Neuronal stem cell (in vitro differentiated cells): ENCODE measurements around the gene LPIN1.
"Not testable (repeated sequence)": the region's sequence is repeated elsewhere in the genome, so short reads cannot be mapped to it uniquely, and the experiment has no call there.

Source experiments
- DNase-seq: peaks from one replicate; pipeline ENCODE4 v3.0.0-alpha.2; 2013; ENCODE audit warnings: low spot score
- H2AFZ ChIP-seq: one replicate; pipeline ENCODE4 v1.6.1; 2013; ENCODE audit warnings: mild to moderate bottlenecking, low read length, inconsistent platforms
- H2AK5ac ChIP-seq: 2 replicates; pipeline ENCODE4 v1.6.1; 2013; ENCODE audit warnings: low read depth, mild to moderate bottlenecking, inconsistent platforms, low read length, moderate library complexity, mixed read lengths
- H2BK120ac ChIP-seq: 2 replicates; pipeline ENCODE4 v1.6.1; 2013; ENCODE audit warnings: low read depth, mild to moderate bottlenecking, inconsistent platforms, low read length, moderate library complexity, mixed read lengths
- H2BK12ac ChIP-seq: one replicate; pipeline ENCODE4 v1.6.1; 2013; ENCODE audit warnings: low read length, inconsistent platforms
- H2BK15ac ChIP-seq: 2 replicates; pipeline ENCODE4 v1.6.1; 2013; ENCODE audit warnings: mild to moderate bottlenecking, low read length, inconsistent platforms, mixed read lengths
- H2BK5ac ChIP-seq: one replicate; pipeline ENCODE4 v1.6.1; 2013; ENCODE audit warnings: inconsistent platforms, mild to moderate bottlenecking, low read length, moderate library complexity
- H3K14ac ChIP-seq: one replicate; pipeline ENCODE4 v1.6.1; 2013; ENCODE audit warnings: low read length, inconsistent platforms
- H3K18ac ChIP-seq: 2 replicates; pipeline ENCODE4 v1.6.1; 2013; ENCODE audit warnings: low read length, inconsistent platforms
- H3K23ac ChIP-seq: 2 replicates; pipeline ENCODE4 v1.6.1; 2013; ENCODE audit warnings: low read depth, mild to moderate bottlenecking, mixed read lengths, low read length, inconsistent platforms; ENCODE audit not compliant: poor library complexity
- H3K27ac ChIP-seq: replicated peaks from 3 replicates; pipeline ENCODE4 v1.5.1; 2013; ENCODE audit warnings: low read length, inconsistent platforms
- H3K27me3 ChIP-seq, 3 experiments: 2 replicates each; pipeline ENCODE4 v1.6.1; 2013; ENCODE audit warnings: low read length in 3 of 3, mild to moderate bottlenecking in 2 of 3, inconsistent platforms in 1 of 3, low read depth in 1 of 3, mixed read lengths in 1 of 3, moderate library complexity in 1 of 3; ENCODE audit not compliant: control insufficient read depth in 3 of 3, insufficient read depth in 3 of 3
- H3K36me3 ChIP-seq, 2 donors: replicated peaks in 1 of 2; 2 replicates each; pipeline ENCODE4 v1.6.1; 2013; ENCODE audit warnings: low read length in 2 of 2; ENCODE audit not compliant: control insufficient read depth in 2 of 2, insufficient read depth in 2 of 2
- H3K4ac ChIP-seq: 2 replicates; pipeline ENCODE4 v1.6.1; 2013; ENCODE audit warnings: inconsistent platforms, mild to moderate bottlenecking, low read length, moderate library complexity
- H3K4me1 ChIP-seq, 2 donors: 1 replicate in 1 of 2; 2 replicates in 1 of 2; pipeline ENCODE4 v1.6.1; 2013; ENCODE audit warnings: low read length in 2 of 2, low read depth in 1 of 2; ENCODE audit not compliant: control insufficient read depth in 2 of 2, insufficient read depth in 1 of 2
- H3K4me2 ChIP-seq: one replicate; pipeline ENCODE4 v1.6.1; 2013; ENCODE audit warnings: mild to moderate bottlenecking, low read length, inconsistent platforms; ENCODE audit not compliant: insufficient read depth, poor library complexity, severe bottlenecking
- H3K4me3 ChIP-seq, 2 donors: 2 replicates each; pipeline ENCODE4 v1.5.1; 2013; ENCODE audit warnings: low read length in 2 of 2, mild to moderate bottlenecking in 2 of 2, inconsistent platforms in 1 of 2, moderate library complexity in 1 of 2
- H3K79me1 ChIP-seq: one replicate; pipeline ENCODE4 v1.6.1; 2013; ENCODE audit warnings: low read depth, mild to moderate bottlenecking, inconsistent platforms, low read length, moderate library complexity
- H3K9ac ChIP-seq: one replicate; pipeline ENCODE4 v1.6.1; 2013; ENCODE audit warnings: mild to moderate bottlenecking, low read depth, low read length, inconsistent platforms; ENCODE audit not compliant: poor library complexity
- H3K9me3 ChIP-seq, 2 donors: replicated peaks in 1 of 2; 2 replicates each; pipeline versions ENCODE3 to v1.6.1; 2013; ENCODE audit warnings: low read length in 2 of 2, mild to moderate bottlenecking in 2 of 2, inconsistent platforms in 1 of 2, low read depth in 1 of 2, mixed read lengths in 1 of 2, moderate library complexity in 1 of 2; ENCODE audit not compliant: control insufficient read depth in 2 of 2, insufficient read depth in 1 of 2
- H4K8ac ChIP-seq: one replicate; pipeline ENCODE4 v1.6.1; 2013; ENCODE audit warnings: low read depth, mild to moderate bottlenecking, inconsistent platforms, low read length, moderate library complexity
- H4K91ac ChIP-seq: one replicate; pipeline ENCODE4 v1.6.1; 2013; ENCODE audit warnings: low read length, low read depth, mild to moderate bottlenecking, inconsistent platforms; ENCODE audit not compliant: poor library complexity
- WGBS, 2 donors: extraction: QIAGEN DNeasy Blood & Tissue Kit; methylation state at CpG; one replicate each; pipeline ENCODE4 v1.1.7; 2013; ENCODE audit warnings: missing lambda C conversion rate in 2 of 2, mixed read lengths in 1 of 2; ENCODE audit not compliant: insufficient read length in 2 of 2, insufficient replicate concordance in 1 of 2; ENCODE audit errors: extremely low coverage in 2 of 2; 5-methylcytosine and 5-hydroxymethylcytosine counted together

Gene LPIN1

DNA sequence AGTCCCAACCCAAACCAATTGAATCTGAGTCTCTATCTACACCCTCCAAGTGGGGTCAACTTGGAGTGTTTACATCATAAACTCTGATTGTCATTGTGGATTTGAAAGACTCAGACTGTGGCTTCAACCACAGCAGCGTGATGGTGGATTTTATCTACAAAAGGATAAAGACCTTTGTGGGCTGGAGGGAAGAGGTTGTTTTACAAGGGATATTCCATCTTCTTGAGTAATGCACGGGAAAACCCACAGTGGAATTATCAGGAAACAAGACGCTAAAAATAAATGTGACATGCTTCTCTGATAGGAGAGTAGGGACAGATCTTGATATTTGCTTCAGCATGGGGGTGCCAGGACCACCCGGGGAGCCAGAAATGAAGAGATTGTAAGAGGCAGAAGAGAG lies 93.5 kb downstream of the LPIN1 start:
- Histone ChIP-seq H3K27me3 (no peaks in the 10 kb centered on the region), H4K8ac (no peak overlapping the region), H3K9me3 (peaks cover 0 to 14% of the 10 kb centered on the region in 2 donors), H2BK5ac (no peak overlapping the region), H3K79me1 (no peaks in the 10 kb centered on the region), H2AK5ac (no peak overlapping the region), H3K23ac (no peak overlapping the region), H2BK15ac (no peak overlapping the region), H3K4me3 (no peak overlapping the region), H3K18ac (no peak overlapping the region), H3K4ac (no peak overlapping the region), H3K9ac (no peak overlapping the region), H3K36me3 (no peaks in the 10 kb centered on the region), H2AFZ (peak overlapping the region; percentile 3), H3K4me1 (peaks cover 2 to 4% of the 10 kb centered on the region in 2 donors), H2BK120ac (no peak overlapping the region), H4K91ac (no peak overlapping the region), H3K27ac (no peak overlapping the region), H3K14ac (no peak overlapping the region), H2BK12ac (no peak overlapping the region), H3K4me2 (no peak overlapping the region)
- no peak for DNase-seq
- no CpG with 5 or more reads among the region's 4 CpGs for WGBS, 2 donors

DNA sequence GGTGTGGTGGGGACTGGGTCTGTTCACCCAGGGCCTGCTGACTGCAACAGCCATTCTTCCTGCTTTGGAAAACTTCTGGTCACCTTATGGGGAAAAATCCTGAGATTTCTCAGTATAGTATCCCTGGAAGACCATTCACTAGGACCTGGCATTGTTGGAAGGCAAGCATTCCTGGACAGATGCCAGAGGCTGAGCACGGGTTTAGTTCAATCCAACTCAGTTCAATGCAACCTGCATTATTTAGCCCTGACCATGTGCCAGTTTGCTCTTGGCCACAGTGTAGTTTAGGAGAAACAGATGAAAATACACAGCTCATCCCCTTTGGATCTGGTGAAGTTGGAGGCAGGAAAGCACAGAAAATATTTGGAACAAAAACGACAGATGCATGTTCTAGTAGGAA lies 95.9 kb downstream of the LPIN1 start:
- Histone ChIP-seq H3K14ac (no peak overlapping the region), H3K4me1 (peaks cover 2 to 4% of the 10 kb centered on the region in 2 donors)

DNA sequence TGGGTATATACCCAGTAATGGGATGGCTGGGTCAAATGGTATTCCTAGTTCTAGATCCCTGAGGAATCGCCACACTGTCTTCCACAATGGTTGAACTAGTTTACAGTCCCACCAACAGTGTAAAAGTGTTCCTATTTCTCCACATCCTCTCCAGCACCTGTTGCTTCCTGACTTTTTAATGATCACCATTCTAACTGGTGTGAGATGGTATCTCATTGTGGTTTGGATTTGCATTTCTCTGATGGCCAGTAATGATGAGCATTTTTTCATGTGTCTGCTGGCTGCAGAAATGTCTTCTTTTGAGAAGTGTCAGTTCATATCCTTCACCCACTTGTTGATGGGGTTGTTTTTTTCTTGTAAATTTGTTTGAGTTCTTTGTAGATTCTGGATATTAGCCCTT lies 98.4 kb downstream of the LPIN1 start:
- H3K79me1 ChIP-seq, H4K91ac ChIP-seq, H3K18ac ChIP-seq, H3K4me3 ChIP-seq, H4K8ac ChIP-seq, H3K9me3 ChIP-seq, H3K27ac ChIP-seq, H2BK120ac ChIP-seq, DNase-seq, H3K27me3 ChIP-seq, H2BK12ac ChIP-seq, H3K4ac ChIP-seq, H3K9ac ChIP-seq, H3K14ac ChIP-seq, H2BK15ac ChIP-seq, H3K23ac ChIP-seq, H2AK5ac ChIP-seq, H2BK5ac ChIP-seq, H3K4me2 ChIP-seq, H3K4me1 ChIP-seq, H2AFZ ChIP-seq, H3K36me3 ChIP-seq: not testable (repeated sequence)
- WGBS, 2 donors = no CpG with 5 or more reads among the region's 1 CpG

More for the DNA sequence above, 95.9 kb downstream of the LPIN1 start:
- Histone ChIP-seq H3K18ac (no peak overlapping the region), H2AK5ac (no peak overlapping the region), H2BK120ac (no peak overlapping the region), H3K9me3 (peaks cover 0 to 2% of the 10 kb centered on the region in 2 donors), H2BK5ac (no peak overlapping the region), H3K4me3 (no peak overlapping the region), H2BK15ac (no peak overlapping the region), H4K8ac (peak overlapping the region; percentile 10), H4K91ac (no peak overlapping the region), H2AFZ (no peak overlapping the region), H3K4ac (peak overlapping the region; percentile 66), H3K23ac (no peak overlapping the region), H3K79me1 (no peaks in the 10 kb centered on the region), H3K36me3 (no peaks in the 10 kb centered on the region), H2BK12ac (no peak overlapping the region), H3K27ac (no peak overlapping the region), H3K4me2 (no peak overlapping the region), H3K27me3 (no peaks in the 10 kb centered on the region), H3K9ac (no peak overlapping the region)
- no CpG with 5 or more reads among the region's 2 CpGs for WGBS, 2 donors
- no peak for DNase-seq

DNA sequence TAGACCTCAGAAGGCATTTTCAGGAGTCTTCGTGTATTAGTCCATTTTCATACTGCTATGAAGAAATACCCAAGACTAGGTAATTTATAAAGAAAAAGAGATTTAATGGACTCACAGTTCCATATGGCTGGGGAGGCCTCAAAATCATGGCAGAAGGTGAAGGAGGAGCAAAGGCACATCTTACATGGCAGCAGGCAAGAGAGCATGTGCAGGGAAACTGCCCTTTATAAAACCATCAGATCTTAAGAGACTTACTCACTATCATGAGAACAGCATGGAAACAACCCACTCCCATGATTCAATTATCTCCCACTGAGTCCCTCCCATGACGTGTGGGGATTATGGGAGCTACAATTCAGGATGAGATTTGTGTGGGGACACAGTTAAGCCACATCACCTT lies 101.5 kb downstream of the LPIN1 start:
- H3K23ac ChIP-seq, H3K4me1 ChIP-seq, H3K14ac ChIP-seq, H2AK5ac ChIP-seq, H3K36me3 ChIP-seq, H4K8ac ChIP-seq, H3K79me1 ChIP-seq, H2BK5ac ChIP-seq, H3K4me2 ChIP-seq, DNase-seq, H4K91ac ChIP-seq, H2BK120ac ChIP-seq, H2BK15ac ChIP-seq, H3K4ac ChIP-seq, H3K4me3 ChIP-seq, H3K18ac ChIP-seq, H3K27ac ChIP-seq, H2AFZ ChIP-seq, H3K9me3 ChIP-seq, H2BK12ac ChIP-seq, H3K27me3 ChIP-seq, H3K9ac ChIP-seq: not testable (repeated sequence)
- WGBS, 2 donors = no CpG with 5 or more reads among the region's 2 CpGs
